Measurements from ENCODE around the gene HOXC12. TPM values are rescaled to one million over a fixed set of nuclear protein-coding genes. Genes with fewer than 3 reads are reported as not detected.

Gene HOXC12
- total RNA-seq, 4 donors from 2014 or later = 3.7 to 6.8 (median 4.7) TPM

- peak overlapping the region; percentile 67 for H3K4me3 ChIP-seq
- H3K27me3 ChIP-seq = peaks cover 11% of the 10 kb centered on the region
- H3K9me3 ChIP-seq = no peaks in the 10 kb centered on the region
- H3K27ac ChIP-seq = peak overlapping the region; percentile 98
- H3K4me1 ChIP-seq = peaks cover 86% of the 10 kb centered on the region
- TF ChIP-seq EP300 (IDR thresholded peaks at IDR 0.05) = no peak
- no peak for TF ChIP-seq CTCF (IDR thresholded peaks at IDR 0.05)
- no peak for TF ChIP-seq POLR2AphosphoS5 (IDR thresholded peaks at IDR 0.05)
- TF ChIP-seq POLR2A (IDR thresholded peaks at IDR 0.05) = no peak
- H3K36me3 ChIP-seq = no peaks in the 10 kb centered on the region
- no peak for DNase-seq (ENCODE audit: low spot score in 2 of 2)
- 0% methylated on average over 9 of the region's 17 CpGs for WGBS
Measured at GRCh38 chr12:53995002-53995377, 40.3 kb downstream of the HOXC12 start.

- Histone ChIP-seq H3K4me1 (peaks cover 81% of the 10 kb centered on the region), H3K27ac (peak overlapping the region; percentile 98)
- DNase-seq (ENCODE audit: low spot score in 2 of 2) = peak in 1 of 2 donors; percentile 83
Measured at GRCh38 chr12:53995378-53996239, 40.9 kb downstream of the HOXC12 start.

GRCh38 chr12:53996240-53997203 is 41.8 kb downstream of the HOXC12 start:
- Histone ChIP-seq H3K4me3 (peak overlapping the region; percentile 67), H3K36me3 (no peaks in the 10 kb centered on the region), H3K27me3 (peaks cover 15% of the 10 kb centered on the region), H3K4me1 (peaks cover 81% of the 10 kb centered on the region), H3K9me3 (no peaks in the 10 kb centered on the region), H3K27ac (peak overlapping the region; percentile 98)
- WGBS = 31% methylated on average over 29 of the region's 29 CpGs
- no peak for DNase-seq (ENCODE audit: low spot score in 2 of 2)
- TF ChIP-seq EP300 (IDR thresholded peaks at IDR 0.05) (no peak), CTCF (IDR thresholded peaks at IDR 0.05) (no peak), POLR2A (IDR thresholded peaks at IDR 0.05) (no peak), POLR2AphosphoS5 (IDR thresholded peaks at IDR 0.05) (no peak)

More at GRCh38 chr12:53995378-53996239, 40.9 kb downstream of the HOXC12 start:
- 0% methylated on average over 40 of the region's 48 CpGs for WGBS
- TF ChIP-seq POLR2AphosphoS5 (IDR thresholded peaks at IDR 0.05) (peak in 2 of 3 donors; percentile 79 to 86), EP300 (IDR thresholded peaks at IDR 0.05) (no peak), CTCF (IDR thresholded peaks at IDR 0.05) (no peak), POLR2A (IDR thresholded peaks at IDR 0.05) (peak; percentile 21 to 58)
- Histone ChIP-seq H3K27me3 (peaks cover 14% of the 10 kb centered on the region), H3K9me3 (no peaks in the 10 kb centered on the region), H3K36me3 (no peaks in the 10 kb centered on the region), H3K4me3 (peak overlapping the region; percentile 67)

GRCh38 chr12:53997204-53998109 is 42.8 kb downstream of the HOXC12 start:
- no peak for DNase-seq (ENCODE audit: low spot score in 2 of 2)
- H3K4me3 ChIP-seq = peak overlapping the region; percentile 67
- TF ChIP-seq POLR2AphosphoS5 (IDR thresholded peaks at IDR 0.05) (no peak), CTCF (IDR thresholded peaks at IDR 0.05) (no peak), EP300 (IDR thresholded peaks at IDR 0.05) (no peak), POLR2A (IDR thresholded peaks at IDR 0.05) (no peak)
- WGBS = 7% methylated on average over 28 of the region's 35 CpGs
- peak overlapping the region; percentile 98 for H3K27ac ChIP-seq
- peaks cover 15% of the 10 kb centered on the region for H3K27me3 ChIP-seq
- peaks cover 71% of the 10 kb centered on the region for H3K4me1 ChIP-seq
- no peaks in the 10 kb centered on the region for H3K9me3 ChIP-seq
- no peaks in the 10 kb centered on the region for H3K36me3 ChIP-seq

Data from suprapubic skin (tissue), 4 donors.